ENCODE results near the gene COL9A1. TPM values are rescaled to one million over a fixed set of nuclear protein-coding genes. Genes with fewer than 3 reads are reported as not detected.
"Not testable (repeated sequence)": the region's sequence is repeated elsewhere in the genome, so short reads cannot be mapped to it uniquely, and the experiment has no call there.

The COL9A1 gene
- total RNA-seq (not detected), polyA plus RNA-seq (not detected)

- Mint-ChIP-seq H3K27me3 (peaks cover 5 to 44% of the 10 kb centered on the region in 2 donors), H3K4me1 (no peaks in the 10 kb centered on the region), H3K4me3 (no peak within 1 kb of the TSS)
Observed at GRCh38 chr6:70303034-70303525, at the start of gene COL9A1. COL9A1 (minus strand) TSS chr6:70303084; CDS start chr6:70302924, 160 bp downstream.

GRCh38 chr6:70351461-70351860, 48.6 kb upstream of the COL9A1 start:
- ChIA-PET CTCF (no interaction called here), POLR2A (no interaction called here)
- H3K36me3 ChIP-seq (ENCODE audit: insufficient read depth, low read length), result no peaks in the 10 kb centered on the region
- H3K27me3 ChIP-seq (ENCODE audit: insufficient read depth, low read length, poor library complexity, severe bottlenecking), result no peaks in the 10 kb centered on the region
- no peak overlapping the region for H3K4me3 ChIP-seq (ENCODE audit: low read length)
- no peaks in the 10 kb centered on the region for H3K36me3 Mint-ChIP-seq
- no peak overlapping the region for H3K27ac Mint-ChIP-seq
- H3K27ac ChIP-seq (ENCODE audit: low read depth, low read length), result no peak overlapping the region
- DNase-seq, result no peak
- no peaks in the 10 kb centered on the region for H3K4me1 Mint-ChIP-seq
- H3K27me3 Mint-ChIP-seq, result peaks cover 6 to 20% of the 10 kb centered on the region in 2 donors
- no peaks in the 10 kb centered on the region for H3K9me3 ChIP-seq (ENCODE audit: low read length)
- H3K9me3 Mint-ChIP-seq, result no peaks in the 10 kb centered on the region
- H3K4me3 Mint-ChIP-seq, result no peak overlapping the region
- no peaks in the 10 kb centered on the region for H3K4me1 ChIP-seq (ENCODE audit: insufficient read depth, low read length)

More at GRCh38 chr6:70303034-70303525, at the start of gene COL9A1:
- Mint-ChIP-seq H3K27ac (no peak within 1 kb of the TSS), H3K9me3 (no peaks in the 10 kb centered on the region), H3K36me3 (no peaks in the 10 kb centered on the region)
- POLR2A ChIA-PET, result no interaction called here
- Histone ChIP-seq H3K9me3 (ENCODE audit: low read length) (no peaks in the 10 kb centered on the region), H3K36me3 (ENCODE audit: insufficient read depth, low read length) (no peaks in the 10 kb centered on the region), H3K27me3 (ENCODE audit: insufficient read depth, low read length, poor library complexity, severe bottlenecking) (peaks cover 3% of the 10 kb centered on the region), H3K4me1 (ENCODE audit: insufficient read depth, low read length) (no peaks in the 10 kb centered on the region), H3K4me3 (ENCODE audit: low read length) (no peak within 1 kb of the TSS), H3K27ac (ENCODE audit: low read depth, low read length) (no peak within 1 kb of the TSS)
- no peak for DNase-seq
- CTCF ChIA-PET, result no interaction called here

- Mint-ChIP-seq H3K9me3 (peaks cover 0 to 3% (median 0%) of the 10 kb centered on the region in 5 donors), H3K4me3 (no peak overlapping the region), H3K4me1 (no peaks in the 10 kb centered on the region), H3K27me3 (peaks cover 15 to 50% of the 10 kb centered on the region in 2 donors), H3K27ac (peak overlapping the region in 1 of 8 donors; percentile 15), H3K36me3 (no peaks in the 10 kb centered on the region)
- H3K4me1 ChIP-seq (ENCODE audit: insufficient read depth, low read length), result no peaks in the 10 kb centered on the region
- ChIA-PET POLR2A (no interaction called here), CTCF (no interaction called here)
- no peaks in the 10 kb centered on the region for H3K9me3 ChIP-seq (ENCODE audit: low read length)
- no peaks in the 10 kb centered on the region for H3K27me3 ChIP-seq (ENCODE audit: insufficient read depth, low read length, poor library complexity, severe bottlenecking)
- H3K36me3 ChIP-seq (ENCODE audit: insufficient read depth, low read length), result no peaks in the 10 kb centered on the region
- no peak overlapping the region for H3K27ac ChIP-seq (ENCODE audit: low read depth, low read length)
- H3K4me3 ChIP-seq (ENCODE audit: low read length), result no peak overlapping the region
- no peak for DNase-seq
Observed at GRCh38 chr6:70345619-70346018, 42.7 kb upstream of the COL9A1 start.

GRCh38 chr6:70343313-70343712, 40.4 kb upstream of the COL9A1 start:
- peaks cover 12 to 58% of the 10 kb centered on the region in 2 donors for H3K27me3 Mint-ChIP-seq
- CTCF ChIA-PET, result no interaction called here
- no peaks in the 10 kb centered on the region for H3K4me1 Mint-ChIP-seq
- Histone ChIP-seq H3K4me3 (ENCODE audit: low read length) (no peak overlapping the region), H3K4me1 (ENCODE audit: insufficient read depth, low read length) (no peaks in the 10 kb centered on the region), H3K27ac (ENCODE audit: low read depth, low read length) (no peak overlapping the region), H3K9me3 (ENCODE audit: low read length) (no peaks in the 10 kb centered on the region), H3K36me3 (ENCODE audit: insufficient read depth, low read length) (no peaks in the 10 kb centered on the region), H3K27me3 (ENCODE audit: insufficient read depth, low read length, poor library complexity, severe bottlenecking) (no peaks in the 10 kb centered on the region)
- no peak for DNase-seq
- peaks cover 0 to 2% (median 0%) of the 10 kb centered on the region in 3 donors for H3K36me3 Mint-ChIP-seq
- H3K4me3 Mint-ChIP-seq, result no peak overlapping the region
- no peak overlapping the region for H3K27ac Mint-ChIP-seq
- POLR2A ChIA-PET, result no interaction called here
- peaks cover 0 to 13% (median 5%) of the 10 kb centered on the region in 5 donors for H3K9me3 Mint-ChIP-seq

GRCh38 chr6:70339810-70340209, 36.9 kb upstream of the COL9A1 start:
- H3K36me3 ChIP-seq (ENCODE audit: insufficient read depth, low read length); DNase-seq; H3K27ac ChIP-seq (ENCODE audit: low read depth, low read length); H3K4me3 ChIP-seq (ENCODE audit: low read length); H3K4me1 ChIP-seq (ENCODE audit: insufficient read depth, low read length); H3K36me3 Mint-ChIP-seq; H3K27ac Mint-ChIP-seq; H3K9me3 ChIP-seq (ENCODE audit: low read length); H3K27me3 ChIP-seq (ENCODE audit: insufficient read depth, low read length, poor library complexity, severe bottlenecking); POLR2A ChIA-PET; H3K4me1 Mint-ChIP-seq; H3K4me3 Mint-ChIP-seq; CTCF ChIA-PET: not testable (repeated sequence)
- Mint-ChIP-seq H3K9me3 (peaks cover 0 to 13% (median 5%) of the 10 kb centered on the region in 5 donors), H3K27me3 (peaks cover 14 to 47% of the 10 kb centered on the region in 2 donors)

- Histone ChIP-seq H3K4me3 (ENCODE audit: low read length) (no peak overlapping the region), H3K36me3 (ENCODE audit: insufficient read depth, low read length) (no peaks in the 10 kb centered on the region), H3K27ac (ENCODE audit: low read depth, low read length) (no peak overlapping the region), H3K27me3 (ENCODE audit: insufficient read depth, low read length, poor library complexity, severe bottlenecking) (no peaks in the 10 kb centered on the region), H3K4me1 (ENCODE audit: insufficient read depth, low read length) (no peaks in the 10 kb centered on the region), H3K9me3 (ENCODE audit: low read length) (no peaks in the 10 kb centered on the region)
- no peak for DNase-seq
- H3K27ac Mint-ChIP-seq, result no peak overlapping the region
- H3K27me3 Mint-ChIP-seq, result peaks cover 15 to 42% of the 10 kb centered on the region in 2 donors
- ChIA-PET POLR2A (no interaction called here), CTCF (no interaction called here)
- peaks cover 0 to 2% (median 0%) of the 10 kb centered on the region in 3 donors for H3K36me3 Mint-ChIP-seq
- no peaks in the 10 kb centered on the region for H3K4me1 Mint-ChIP-seq
- peaks cover 0 to 13% (median 5%) of the 10 kb centered on the region in 5 donors for H3K9me3 Mint-ChIP-seq
- H3K4me3 Mint-ChIP-seq, result no peak overlapping the region
Observed at GRCh38 chr6:70338775-70339174, 35.9 kb upstream of the COL9A1 start.

- H3K36me3 ChIP-seq (ENCODE audit: insufficient read depth, low read length), result no peaks in the 10 kb centered on the region
- CTCF ChIA-PET, result no interaction called here
- peak overlapping the region; percentile 65 for H3K27ac ChIP-seq (ENCODE audit: low read depth, low read length)
- Mint-ChIP-seq H3K36me3 (peaks cover 0 to 2% (median 0%) of the 10 kb centered on the region in 3 donors), H3K27ac (no peak overlapping the region), H3K9me3 (peaks cover 4 to 13% (median 5%) of the 10 kb centered on the region in 5 donors), H3K4me3 (no peak overlapping the region), H3K27me3 (peaks cover 17 to 34% of the 10 kb centered on the region in 2 donors), H3K4me1 (no peaks in the 10 kb centered on the region)
- no peaks in the 10 kb centered on the region for H3K9me3 ChIP-seq (ENCODE audit: low read length)
- no peaks in the 10 kb centered on the region for H3K4me1 ChIP-seq (ENCODE audit: insufficient read depth, low read length)
- DNase-seq, result no peak
- no peaks in the 10 kb centered on the region for H3K27me3 ChIP-seq (ENCODE audit: insufficient read depth, low read length, poor library complexity, severe bottlenecking)
- POLR2A ChIA-PET, result no interaction called here
- H3K4me3 ChIP-seq (ENCODE audit: low read length), result no peak overlapping the region
Observed at GRCh38 chr6:70337743-70338105, 34.8 kb upstream of the COL9A1 start.

- no peak overlapping the region for H3K27ac Mint-ChIP-seq
- H3K27me3 ChIP-seq (ENCODE audit: insufficient read depth, low read length, poor library complexity, severe bottlenecking), result no peaks in the 10 kb centered on the region
- POLR2A ChIA-PET, result no interaction called here
- CTCF ChIA-PET, result no interaction called here
- peak overlapping the region; percentile 65 for H3K27ac ChIP-seq (ENCODE audit: low read depth, low read length)
- H3K9me3 ChIP-seq (ENCODE audit: low read length), result no peaks in the 10 kb centered on the region
- peaks cover 17 to 33% of the 10 kb centered on the region in 2 donors for H3K27me3 Mint-ChIP-seq
- no peak overlapping the region for H3K4me3 Mint-ChIP-seq
- H3K36me3 ChIP-seq (ENCODE audit: insufficient read depth, low read length), result no peaks in the 10 kb centered on the region
- no peaks in the 10 kb centered on the region for H3K4me1 Mint-ChIP-seq
- no peaks in the 10 kb centered on the region for H3K4me1 ChIP-seq (ENCODE audit: insufficient read depth, low read length)
- H3K36me3 Mint-ChIP-seq, result peaks cover 0 to 2% (median 0%) of the 10 kb centered on the region in 3 donors
- no peak overlapping the region for H3K4me3 ChIP-seq (ENCODE audit: low read length)
- peaks cover 4 to 11% (median 5%) of the 10 kb centered on the region in 5 donors for H3K9me3 Mint-ChIP-seq
- DNase-seq, result no peak
Observed at GRCh38 chr6:70336996-70337742, 34.3 kb upstream of the COL9A1 start.

Data from CD8-positive, alpha-beta memory T cell (primary cell).